ENCODE data around the gene ZNF165. TPM values are rescaled to one million over a fixed set of nuclear protein-coding genes. Genes with fewer than 3 reads are reported as not detected.
"Not testable (repeated sequence)": the region's sequence is repeated elsewhere in the genome, so short reads cannot be mapped to it uniquely, and the experiment has no call there.

ZNF165 gene
- polyA plus RNA-seq, 1 donor: 0.56 TPM

- DNase-seq: not testable (repeated sequence)
Observed at GRCh38 chr6:28122283-28122682, 41.9 kb downstream of the ZNF165 start.

GRCh38 chr6:28124350-28124970 is 44.1 kb downstream of the ZNF165 start, which contains the start of gene ZSCAN16:
Gene ZSCAN16, plus strand, starts transcription at chr6:28124609. Its CDS starts 835 bp downstream, at chr6:28125444.
- DNase-seq: peak; percentile 80

GRCh38 chr6:28124971-28125353 is 44.6 kb downstream of the ZNF165 start:
- DNase-seq: no peak

GRCh38 chr6:28125401-28125800 is 45.0 kb downstream of the ZNF165 start:
- no peak for DNase-seq

GRCh38 chr6:28134015-28134414 is 53.6 kb downstream of the ZNF165 start:
- DNase-seq: no peak

GRCh38 chr6:28134716-28135115 is 54.3 kb downstream of the ZNF165 start:
- DNase-seq: no peak

GRCh38 chr6:28135393-28135792 is 55.0 kb downstream of the ZNF165 start:
- DNase-seq: no peak

GRCh38 chr6:28136585-28137504 is 56.5 kb downstream of the ZNF165 start:
- DNase-seq: peak; percentile 94

GRCh38 chr6:28137505-28137981 is 57.2 kb downstream of the ZNF165 start:
- DNase-seq: peak; percentile 12

Other genes with a start within 250 kb of the ZNF165 start
- gene OR2B2, start 168.2 kb upstream of the ZNF165 start, polyA plus RNA-seq (ENCODE audit: insufficient read length): not detected
- gene OR2B6, start 123.3 kb upstream of the ZNF165 start, polyA plus RNA-seq (ENCODE audit: insufficient read length): not detected
- 4.0 TPM for gene ZSCAN16, start 44.0 kb downstream of the ZNF165 start, polyA plus RNA-seq (ENCODE audit: insufficient read length)
- 22.1 TPM for gene ZKSCAN8, start 61.3 kb downstream of the ZNF165 start, polyA plus RNA-seq (ENCODE audit: insufficient read length)
- gene ZSCAN9, start 144.7 kb downstream of the ZNF165 start, polyA plus RNA-seq (ENCODE audit: insufficient read length): 19.6 TPM
- 6.1 TPM for gene ZKSCAN4, start 171.7 kb downstream of the ZNF165 start, polyA plus RNA-seq (ENCODE audit: insufficient read length)
- gene NKAPL, start 178.7 kb downstream of the ZNF165 start, polyA plus RNA-seq (ENCODE audit: insufficient read length): 1.2 TPM
- 16.9 TPM for gene ZSCAN26, start 186.6 kb downstream of the ZNF165 start, polyA plus RNA-seq (ENCODE audit: insufficient read length)
- 6.0 TPM for gene PGBD1, start 201.0 kb downstream of the ZNF165 start, polyA plus RNA-seq (ENCODE audit: insufficient read length)

Measured in hindlimb muscle (tissue), 1 donor.